ENCODE measurements around the gene RFTN1. TPM values are rescaled to one million over a fixed set of nuclear protein-coding genes. Genes with fewer than 3 reads are reported as not detected.

RFTN1 gene
- total RNA-seq, 1 experiment from 2014 or later = 2.2 TPM

GRCh38 chr3:16294844-16295243 is 218.7 kb downstream of the RFTN1 start:
- DNase-seq = no peak
- no peaks in the 10 kb centered on the region for H3K79me2 ChIP-seq (ENCODE audit: insufficient read depth, low read length)
- H3K9me3 ChIP-seq (ENCODE audit: control insufficient read depth, low read depth, low read length) = no peaks in the 10 kb centered on the region
- H3K9ac ChIP-seq (ENCODE audit: extremely low read depth, insufficient read length, low read length) = no peak overlapping the region
- H3K56ac ChIP-seq (ENCODE audit: insufficient read length, low read depth, low read length) = no peak overlapping the region
- Mint-ChIP-seq H3K4me3 (no peak overlapping the region), H3K36me3 (ENCODE audit: insufficient read depth in 1 of 3, low read depth in 3 of 3) (peaks cover 42 to 64% (median 44%) of the 10 kb centered on the region in 3 experiments), H3K9me3 (peaks cover 3 to 9% of the 10 kb centered on the region in 2 experiments; a peak in 4 of 5 replicates), H3K4me1 (0 out of 4 replicates have a peak, but pooled peaks cover 0 to under 1% of the 10 kb centered on the region in 2 experiments), H3K27ac (no peak overlapping the region), H3K27me3 (ENCODE audit: low read depth) (no peaks in the 10 kb centered on the region)
- no peak overlapping the region for H4K5ac ChIP-seq (ENCODE audit: insufficient read length, low read depth, low read length)
- H2BK20ac ChIP-seq (ENCODE audit: low read depth, low read length, poor library complexity, severe bottlenecking) = no peak overlapping the region
- H2BK12ac ChIP-seq (ENCODE audit: insufficient read length, low read depth, low read length) = no peak overlapping the region
- no peak overlapping the region for H2AFZ ChIP-seq (ENCODE audit: low read length)
- no peak overlapping the region for H2BK120ac ChIP-seq (ENCODE audit: low read depth, low read length, poor library complexity, severe bottlenecking)
- H2BK5ac ChIP-seq (ENCODE audit: insufficient read length, low read length) = no peak overlapping the region
- no peak overlapping the region for H4K8ac ChIP-seq (replicated peaks; ENCODE audit: insufficient read length, low read depth, low read length)
- no peak overlapping the region for H3K14ac ChIP-seq (ENCODE audit: insufficient read depth, low read length)
- H3K27me3 ChIP-seq (ENCODE audit: insufficient read depth, low read length) = no peaks in the 10 kb centered on the region
- H3K23ac ChIP-seq (ENCODE audit: insufficient read length, low read depth, low read length) = no peak overlapping the region
- H2AK5ac ChIP-seq (ENCODE audit: insufficient read length, low read length) = no peak overlapping the region
- no peak for TF ChIP-seq CTCF (conservative IDR thresholded peaks at IDR 0.05)
- no peak overlapping the region for H3K4ac ChIP-seq (ENCODE audit: low read depth, low read length)
- WGBS (ENCODE audit: extremely low coverage, insufficient read length, low lambda C conversion rate) = no CpG with 5 or more reads among the region's 5 CpGs
- H3K4me1 ChIP-seq (ENCODE audit: insufficient read depth, low read length) = no peaks in the 10 kb centered on the region
- H2BK15ac ChIP-seq (ENCODE audit: low read depth, low read length) = no peak overlapping the region
- H4K91ac ChIP-seq (ENCODE audit: insufficient read length, low read depth, low read length) = no peak overlapping the region
- no peaks in the 10 kb centered on the region for H3K23me2 ChIP-seq (ENCODE audit: insufficient read length, low read depth, low read length, poor library complexity, severe bottlenecking)
- H3K27ac ChIP-seq (ENCODE audit: insufficient read length, low read depth, low read length) = no peak overlapping the region
- no peak overlapping the region for H3K18ac ChIP-seq (ENCODE audit: insufficient read length, low read depth, low read length)
- no peaks in the 10 kb centered on the region for H3K79me1 ChIP-seq (ENCODE audit: insufficient read depth, low read depth, low read length, poor library complexity, severe bottlenecking)
- H4K20me1 ChIP-seq (ENCODE audit: control insufficient read depth, insufficient read depth, insufficient read length) = no peaks in the 10 kb centered on the region
- H3K4me2 ChIP-seq (ENCODE audit: insufficient read depth, insufficient read length, low read length) = no peak overlapping the region
- no peak overlapping the region for H3T11ph ChIP-seq (ENCODE audit: low read length)
